HG02870 (cell line): ENCODE results near the gene SLC9A8.
A peak's percentile ranks its signal among the peaks of the same experiment; 100 is the strongest.

Experiments used
- ATAC-seq: cut with Tn5 transposase; IDR thresholded peaks from one replicate; pipeline ENCODE4 v1.9.1; 2021; ENCODE audit warnings: mild to moderate bottlenecking, moderate library complexity; ENCODE audit not compliant: unreplicated experiment

SLC9A8 gene

GRCh38 chr20:49786196-49786595 is 26.4 kb upstream of the SLC9A8 start:
- ATAC-seq, result no peak

- no peak for ATAC-seq
Measured at GRCh38 chr20:49786668-49787370, 25.8 kb upstream of the SLC9A8 start.

GRCh38 chr20:49787371-49788357 is 25.0 kb upstream of the SLC9A8 start:
- no peak for ATAC-seq

- ATAC-seq, result no peak
Measured at GRCh38 chr20:49790077-49790798, 22.4 kb upstream of the SLC9A8 start.

GRCh38 chr20:49791165-49791564 is 21.5 kb upstream of the SLC9A8 start:
- no peak for ATAC-seq

- no peak for ATAC-seq
Measured at GRCh38 chr20:49792006-49792405, 20.6 kb upstream of the SLC9A8 start.

GRCh38 chr20:49792611-49793010 is 20.0 kb upstream of the SLC9A8 start:
- ATAC-seq, result no peak

- ATAC-seq, result no peak
Measured at GRCh38 chr20:49794336-49795134, 18.1 kb upstream of the SLC9A8 start.

- ATAC-seq, result no peak
Measured at GRCh38 chr20:49795135-49795424, 17.5 kb upstream of the SLC9A8 start.

GRCh38 chr20:49796600-49797343 is 15.9 kb upstream of the SLC9A8 start:
- ATAC-seq, result no peak

GRCh38 chr20:49797344-49797615 is 15.3 kb upstream of the SLC9A8 start:
- ATAC-seq, result no peak

- ATAC-seq, result no peak
Measured at GRCh38 chr20:49798718-49799117, 13.9 kb upstream of the SLC9A8 start.

- ATAC-seq, result no peak
Measured at GRCh38 chr20:49799698-49800097, 12.9 kb upstream of the SLC9A8 start.

- ATAC-seq, result no peak
Measured at GRCh38 chr20:49803418-49803817, 9.2 kb upstream of the SLC9A8 start.

GRCh38 chr20:49804364-49804763 is 8.3 kb upstream of the SLC9A8 start:
- ATAC-seq, result no peak

GRCh38 chr20:49805224-49805876 is 7.3 kb upstream of the SLC9A8 start:
- peak; percentile 38 for ATAC-seq

- no peak for ATAC-seq
Measured at GRCh38 chr20:49808753-49809152, 3.9 kb upstream of the SLC9A8 start.

GRCh38 chr20:49809803-49810359 is 2.7 kb upstream of the SLC9A8 start:
- no peak for ATAC-seq

- no peak for ATAC-seq
Measured at GRCh38 chr20:49810491-49811190, 2.0 kb upstream of the SLC9A8 start.
